HG02973 (cell line): ENCODE data around the gene ARID4B.

Experiments used
- ATAC-seq: cut with Tn5 transposase; IDR thresholded peaks from one replicate; pipeline ENCODE4 v1.9.1; 2021; ENCODE audit warnings: moderate library complexity; ENCODE audit not compliant: unreplicated experiment

The ARID4B gene

DNA sequence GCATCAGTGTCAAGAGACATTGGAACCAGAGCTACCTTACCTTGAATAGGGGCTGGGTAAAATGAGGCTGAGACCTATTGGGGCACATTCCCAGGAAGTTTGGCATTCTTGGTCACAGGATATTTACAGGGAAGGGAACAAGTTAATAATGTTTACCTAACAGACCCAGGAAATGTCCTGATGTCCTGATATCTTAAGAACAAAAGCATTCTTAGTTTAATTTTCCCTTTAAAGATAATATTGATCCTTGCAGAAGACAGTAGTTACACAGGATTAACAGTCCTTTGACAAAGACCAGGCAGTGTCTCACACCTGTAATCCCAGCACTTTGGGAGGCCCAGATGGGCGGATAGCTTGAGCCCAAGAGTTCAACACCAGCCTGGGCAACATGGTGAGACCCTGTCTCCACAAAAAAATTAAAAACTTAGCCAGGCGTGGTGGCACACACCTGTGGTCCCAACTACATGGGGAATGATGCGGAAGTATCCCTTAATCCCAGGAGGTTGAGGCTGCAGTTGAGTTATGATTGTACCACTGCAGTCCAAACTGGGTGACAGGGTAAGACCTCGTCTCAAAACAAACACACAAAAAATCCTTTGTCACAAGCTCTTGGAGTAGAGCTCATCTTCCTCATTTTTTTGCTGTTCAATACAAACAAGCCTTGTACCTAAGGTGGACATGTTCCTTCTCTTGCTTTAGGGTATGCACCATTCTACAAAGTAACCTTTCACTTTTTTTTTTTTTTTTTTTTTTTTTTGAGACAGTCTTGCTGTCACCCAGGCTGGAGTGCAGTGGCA, 198.0 kb downstream of the ARID4B start:
- no peak for ATAC-seq

DNA sequence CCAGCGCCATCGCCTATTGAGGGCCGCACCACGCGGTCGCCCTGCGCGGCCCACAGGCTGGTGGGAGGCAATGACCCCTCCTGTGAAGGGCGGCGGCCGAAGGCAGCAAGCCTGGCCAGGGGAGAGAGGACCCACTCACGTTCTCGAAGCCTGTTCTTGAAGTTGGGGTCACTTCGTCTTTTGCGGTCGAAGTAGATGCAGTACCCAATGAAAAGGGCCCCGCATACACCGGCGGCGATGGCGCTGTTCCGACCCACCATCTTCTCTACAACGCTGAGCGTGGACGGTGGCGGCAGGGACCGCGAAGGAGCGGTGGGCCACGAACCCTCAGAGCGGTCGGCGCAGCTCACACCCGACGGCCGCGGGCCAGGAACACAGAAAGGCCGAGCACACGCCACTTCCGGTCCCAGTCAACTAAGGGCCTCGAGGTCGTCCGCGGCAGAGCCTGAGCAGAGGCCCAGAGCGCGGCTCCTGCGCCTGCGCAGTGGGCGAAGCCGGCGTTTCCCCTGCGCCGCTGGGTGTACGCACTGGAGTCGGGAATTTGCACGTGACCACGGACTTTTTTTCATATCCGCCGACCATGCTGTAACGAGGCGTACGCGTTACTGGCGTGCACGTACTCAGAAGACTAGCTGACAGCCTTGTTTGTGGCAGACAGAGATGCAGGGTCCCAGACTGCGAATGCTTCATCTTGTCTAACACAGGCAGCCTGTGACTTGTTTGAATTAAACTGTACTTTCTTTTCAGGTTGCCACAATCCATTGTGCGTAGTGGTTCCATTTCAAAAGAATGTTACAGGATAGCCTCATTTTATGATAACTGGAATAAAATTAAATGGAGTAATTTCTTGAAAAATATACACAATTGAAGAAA, 199.3 kb downstream of the ARID4B start, which contains the start of gene TOMM20:
Gene TOMM20, minus strand, starts transcription at position 382 of the 873 bp plus-strand sequence. Its CDS starts 122 bp downstream, at position 260.
- peak; percentile 97 for ATAC-seq

DNA sequence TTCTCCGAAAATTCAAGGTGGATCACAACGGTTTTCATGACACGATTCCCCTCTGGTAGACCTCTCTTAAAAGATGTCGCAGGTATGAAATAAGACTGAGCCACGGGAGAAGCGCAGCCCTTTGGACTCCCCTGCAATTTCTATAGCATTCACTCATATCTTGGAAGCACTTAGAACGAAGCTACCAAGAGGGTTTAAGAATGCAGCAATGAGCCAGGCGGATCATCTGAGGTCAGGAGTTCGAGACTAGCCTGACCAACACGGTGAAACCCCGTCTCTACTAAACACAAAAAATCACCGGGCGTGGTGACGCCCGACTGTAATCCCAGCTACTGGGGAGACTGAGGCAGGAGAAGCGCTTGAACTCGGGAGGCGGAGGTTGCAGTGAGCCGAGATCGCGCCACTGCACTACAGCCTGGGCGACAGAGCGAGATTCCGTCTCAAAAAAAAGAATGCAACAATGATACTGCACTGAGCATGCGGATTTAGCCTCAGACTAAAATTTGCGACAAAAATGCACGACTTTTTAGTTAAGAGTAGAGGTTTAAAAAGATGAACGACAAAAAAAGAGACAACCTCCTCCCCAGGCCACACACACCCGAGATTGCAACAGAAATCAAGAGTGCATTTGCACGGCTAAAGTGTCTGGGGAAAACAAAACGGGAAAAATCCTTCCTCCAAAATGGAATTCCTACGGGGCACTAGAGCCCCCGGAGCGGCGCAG, 200.1 kb downstream of the ARID4B start:
- no peak for ATAC-seq

DNA sequence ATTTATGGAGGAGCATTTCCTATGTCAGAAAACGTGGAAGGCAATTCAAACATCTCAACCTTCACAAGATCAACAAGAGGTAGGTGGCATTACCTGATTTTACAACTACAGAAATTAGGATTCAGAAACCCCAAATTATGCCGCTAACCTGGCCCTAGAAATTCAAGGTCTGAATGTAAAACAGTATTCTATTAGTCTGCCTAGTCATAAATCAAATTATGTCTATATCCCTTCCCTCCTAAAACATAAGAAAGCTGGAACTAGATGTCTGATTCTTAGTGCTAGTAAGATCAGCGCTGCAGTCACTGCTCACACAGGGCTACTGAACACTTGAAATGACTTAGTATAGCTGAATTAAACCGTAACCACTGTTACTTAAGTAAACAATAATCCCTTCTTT, 200.8 kb downstream of the ARID4B start:
- no peak for ATAC-seq

DNA sequence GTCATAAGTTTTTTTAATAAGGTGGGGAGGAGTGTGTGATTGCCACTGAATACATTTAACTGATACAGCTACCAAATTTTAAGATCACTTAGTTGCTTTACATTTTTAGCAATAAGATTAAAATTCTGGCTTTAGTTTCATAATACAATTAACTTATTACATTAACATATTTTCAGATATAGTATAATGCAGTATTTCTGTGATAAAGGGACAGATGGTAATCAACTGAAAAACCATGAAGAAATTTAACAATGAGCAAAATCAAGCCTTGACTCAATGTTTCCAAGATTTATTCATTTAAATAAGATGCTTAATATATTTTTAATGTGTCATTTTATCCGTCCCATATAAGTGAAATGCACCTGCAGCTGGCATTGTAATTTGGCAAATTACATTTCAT, 203.3 kb downstream of the ARID4B start:
- no peak for ATAC-seq

DNA sequence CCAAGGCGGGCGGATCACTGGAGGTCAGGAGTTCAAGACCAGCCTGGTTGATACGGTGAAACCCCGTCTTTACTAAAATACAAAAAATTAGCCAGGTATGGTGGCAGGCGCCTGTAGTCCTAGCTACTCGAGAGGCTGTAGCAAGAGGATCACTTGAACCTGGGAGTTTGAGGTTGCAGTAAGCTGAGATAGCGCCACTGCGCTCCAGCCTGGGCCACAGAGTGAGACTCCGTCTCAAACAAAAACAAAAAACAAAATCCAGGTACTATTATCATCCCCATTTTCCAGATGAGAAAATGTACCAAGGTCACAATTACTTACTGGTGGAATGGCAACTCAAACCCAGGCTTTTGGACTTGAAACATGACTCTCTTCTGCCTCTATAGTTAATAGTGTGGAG, 203.9 kb downstream of the ARID4B start:
- no peak for ATAC-seq

DNA sequence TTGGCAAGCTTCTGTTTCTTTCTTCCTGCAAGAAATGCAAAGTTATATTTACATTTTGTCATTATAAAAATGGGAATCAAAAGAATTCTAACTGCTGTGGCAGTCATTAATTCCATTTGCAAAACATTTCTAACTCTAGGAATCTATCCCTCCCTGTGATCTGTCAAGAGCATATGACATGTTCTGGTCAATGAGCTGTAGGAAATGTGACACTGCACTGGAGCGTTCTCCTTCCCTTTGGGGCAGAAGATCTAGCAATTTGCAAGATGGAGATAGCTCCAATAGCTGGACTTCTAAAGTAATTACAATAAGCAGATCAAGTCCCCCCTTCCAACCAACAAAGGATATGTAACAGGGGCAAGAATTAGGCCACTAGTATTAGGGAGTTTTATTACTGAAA, 205.6 kb downstream of the ARID4B start:
- ATAC-seq, result no peak
